Stimulated activated CD8-positive, alpha-beta memory T cell treated with anti-CD3 and anti-CD28 coated beads, Interleukin-12 subunit alpha, Interleukin-12 subunit beta, amount 100 ng/mL, for 1 hour (primary cell): Measurements from ENCODE around the gene LCT.
A peak's percentile ranks its signal among the peaks of the same experiment; 100 is the strongest.
"Not testable (repeated sequence)": the region's sequence is repeated elsewhere in the genome, so short reads cannot be mapped to it uniquely, and the experiment has no call there.

Experiments used
- DNase-seq: peaks from one replicate; pipeline ENCODE4 v3.0.0-alpha.2; 2020; ENCODE audit warnings: low read depth

LCT gene

GRCh38 chr2:135797497-135798274 lies 39.3 kb downstream of the LCT start:
- DNase-seq = peak; percentile 62

GRCh38 chr2:135796606-135797005 lies 40.4 kb downstream of the LCT start:
- DNase-seq = no peak

GRCh38 chr2:135795641-135796040 lies 41.3 kb downstream of the LCT start:
- DNase-seq = not testable (repeated sequence)

GRCh38 chr2:135792401-135793150 lies 44.4 kb downstream of the LCT start:
- DNase-seq = no peak

- DNase-seq = no peak
These were observed 45.4 kb downstream of the LCT start for GRCh38 chr2:135791418-135792190.

- no peak for DNase-seq
These were observed 46.6 kb downstream of the LCT start for GRCh38 chr2:135790423-135790822.

- no peak for DNase-seq
These were observed 50.2 kb downstream of the LCT start for GRCh38 chr2:135786823-135787222.

GRCh38 chr2:135785032-135785431 lies 52.0 kb downstream of the LCT start:
- DNase-seq = no peak

GRCh38 chr2:135783439-135783838 lies 53.5 kb downstream of the LCT start:
- DNase-seq = no peak

GRCh38 chr2:135782231-135782630 lies 54.8 kb downstream of the LCT start:
- DNase-seq = no peak

- no peak for DNase-seq
These were observed 60.6 kb downstream of the LCT start for GRCh38 chr2:135776367-135776766.

GRCh38 chr2:135775420-135775819 lies 61.6 kb downstream of the LCT start:
- DNase-seq = no peak

- no peak for DNase-seq
These were observed 63.1 kb downstream of the LCT start for GRCh38 chr2:135773917-135774316.

GRCh38 chr2:135773319-135773718 lies 63.7 kb downstream of the LCT start:
- DNase-seq = no peak

- no peak for DNase-seq
These were observed 68.1 kb downstream of the LCT start for GRCh38 chr2:135768863-135769262.

- DNase-seq = no peak
These were observed 74.5 kb downstream of the LCT start for GRCh38 chr2:135762530-135762929.

GRCh38 chr2:135762022-135762421 lies 75.0 kb downstream of the LCT start:
- DNase-seq = no peak

- DNase-seq = no peak
These were observed 80.3 kb downstream of the LCT start for GRCh38 chr2:135756692-135757091.

GRCh38 chr2:135755573-135755972 lies 81.4 kb downstream of the LCT start:
- no peak for DNase-seq

- no peak for DNase-seq
These were observed 91.4 kb downstream of the LCT start for GRCh38 chr2:135745545-135745944.

GRCh38 chr2:135744760-135745314 lies 92.1 kb downstream of the LCT start:
- no peak for DNase-seq

GRCh38 chr2:135743860-135744259 lies 93.1 kb downstream of the LCT start:
- no peak for DNase-seq
